KG1 (cell line): ENCODE results near the gene LRP1B.
"Not testable (repeated sequence)": the region's sequence is repeated elsewhere in the genome, so short reads cannot be mapped to it uniquely, and the experiment has no call there.

Experiments used
- DNase-seq: peaks from one replicate; lab custom pipeline; 2025; lab: John Stamatoyannopoulos, UW

Gene LRP1B

GRCh38 chr2:142100970-142101369 lies 29.8 kb downstream of the LRP1B start:
- no peak for DNase-seq

- DNase-seq, result no peak
Observed at GRCh38 chr2:142100139-142100873, 30.5 kb downstream of the LRP1B start.

GRCh38 chr2:142097711-142098110 lies 33.1 kb downstream of the LRP1B start:
- no peak for DNase-seq

- no peak for DNase-seq
Observed at GRCh38 chr2:142095647-142096046, 35.2 kb downstream of the LRP1B start.

GRCh38 chr2:142094233-142094632 lies 36.6 kb downstream of the LRP1B start:
- no peak for DNase-seq

GRCh38 chr2:142088058-142088568 lies 42.7 kb downstream of the LRP1B start:
- DNase-seq, result no peak

GRCh38 chr2:142087585-142087984 lies 43.2 kb downstream of the LRP1B start:
- not testable (repeated sequence) for DNase-seq

GRCh38 chr2:142082368-142082767 lies 48.4 kb downstream of the LRP1B start:
- no peak for DNase-seq

GRCh38 chr2:142076317-142076716 lies 54.5 kb downstream of the LRP1B start:
- no peak for DNase-seq

GRCh38 chr2:142075826-142076225 lies 55.0 kb downstream of the LRP1B start:
- no peak for DNase-seq

GRCh38 chr2:142069251-142069888 lies 61.4 kb downstream of the LRP1B start:
- no peak for DNase-seq

GRCh38 chr2:142065700-142066099 lies 65.1 kb downstream of the LRP1B start:
- DNase-seq, result no peak

- DNase-seq, result no peak
Observed at GRCh38 chr2:142065156-142065555, 65.7 kb downstream of the LRP1B start.

- DNase-seq, result no peak
Observed at GRCh38 chr2:142061733-142062132, 69.1 kb downstream of the LRP1B start.

GRCh38 chr2:142058149-142058548 lies 72.7 kb downstream of the LRP1B start:
- DNase-seq, result no peak

- no peak for DNase-seq
Observed at GRCh38 chr2:142056784-142057183, 74.0 kb downstream of the LRP1B start.

GRCh38 chr2:142052220-142052863 lies 78.5 kb downstream of the LRP1B start:
- no peak for DNase-seq

- DNase-seq, result no peak
Observed at GRCh38 chr2:142048581-142048980, 82.2 kb downstream of the LRP1B start.

GRCh38 chr2:142045641-142046040 lies 85.2 kb downstream of the LRP1B start:
- DNase-seq, result no peak

- DNase-seq, result no peak
Observed at GRCh38 chr2:142044197-142044596, 86.6 kb downstream of the LRP1B start.

GRCh38 chr2:142042536-142043199 lies 88.1 kb downstream of the LRP1B start:
- DNase-seq, result no peak

- no peak for DNase-seq
Observed at GRCh38 chr2:142041996-142042395, 88.8 kb downstream of the LRP1B start.
